Loucy (cell line): Measurements from ENCODE around the gene ADAMTS16.

Experiments used
- H2AFZ ChIP-seq: fragments of 200-600 bp; sonication (generic); 2 replicates; pipeline ENCODE4 v1.6.0; 2016; ENCODE audit warnings: antibody characterized with exemption, mild to moderate bottlenecking, low read length, moderate library complexity
- H3F3A ChIP-seq: fragments of 200-600 bp; 2 replicates; pipeline ENCODE4 v1.6.0; 2016; ENCODE audit warnings: antibody characterized with exemption, low read depth, mild to moderate bottlenecking
- H3K27me3 ChIP-seq: fragments of 200-600 bp; sonication (generic); 2 replicates; pipeline ENCODE4 v1.6.1; 2014; ENCODE audit warnings: low read length, mild to moderate bottlenecking; ENCODE audit not compliant: insufficient read depth, poor library complexity, severe bottlenecking
- H3K36me3 ChIP-seq: fragments of 200-600 bp; sonication (generic); 2 replicates; pipeline ENCODE4 v1.6.1; 2016; ENCODE audit warnings: low read length; ENCODE audit not compliant: insufficient read depth
- H3K4me1 ChIP-seq: fragments of 200-600 bp; sonication (generic); 2 replicates; pipeline ENCODE4 v1.5.1; 2014; ENCODE audit warnings: low read length, mild to moderate bottlenecking; ENCODE audit not compliant: insufficient read depth, poor library complexity, severe bottlenecking
- H3K4me2 ChIP-seq: fragments of 200-600 bp; sonication (generic); 2 replicates; pipeline ENCODE4 v1.6.0; 2014; ENCODE audit warnings: antibody characterized with exemption, low read length, low read depth, mild to moderate bottlenecking; ENCODE audit not compliant: poor library complexity, severe bottlenecking
- H3K4me3 ChIP-seq: fragments of 200-600 bp; sonication (generic); 2 replicates; pipeline ENCODE4 v1.5.1; 2014; ENCODE audit warnings: low read length, mild to moderate bottlenecking, mixed read lengths; ENCODE audit not compliant: poor library complexity, severe bottlenecking
- H3K79me2 ChIP-seq: fragments of 200-600 bp; sonication (generic); 2 replicates; pipeline ENCODE4 v1.6.1; 2014; ENCODE audit warnings: low read length; ENCODE audit not compliant: insufficient read depth
- H3K9ac ChIP-seq: fragments of 200-600 bp; sonication (generic); 2 replicates; pipeline ENCODE4 v1.6.0; 2014; ENCODE audit warnings: mild to moderate bottlenecking, low read depth, low read length, moderate library complexity; ENCODE audit not compliant: poor library complexity, severe bottlenecking
- H3K9me2 ChIP-seq: fragments of 200-600 bp; sonication (generic); replicated peaks from 2 replicates; pipeline ENCODE4 v1.6.1; 2016; ENCODE audit warnings: low read depth, low read length, mixed read lengths
- H3K9me3 ChIP-seq: fragments of 200-600 bp; sonication (generic); 2 replicates; pipeline ENCODE4 v1.6.1; 2014; ENCODE audit warnings: mild to moderate bottlenecking, antibody characterized with exemption, low read length, low read depth; ENCODE audit not compliant: insufficient read depth
- H4K20me1 ChIP-seq: fragments of 200-600 bp; sonication (generic); 2 replicates; pipeline ENCODE4 v1.6.0; 2014; ENCODE audit warnings: antibody characterized with exemption, low read length, mild to moderate bottlenecking; ENCODE audit not compliant: insufficient read depth, poor library complexity, severe bottlenecking
- CTCF ChIP-seq: fragments of 200-600 bp; sonication (generic); conservative IDR thresholded peaks from 2 replicates; pipeline ENCODE4 v1.5.1; 2014; ENCODE audit warnings: mild to moderate bottlenecking, antibody characterized with exemption, low read length
- EZH2phosphoT487 ChIP-seq: fragments of 200-600 bp; IDR thresholded peaks from 2 replicates; pipeline ENCODE4 v1.6.1; 2018; ENCODE audit warnings: antibody characterized with exemption, mild to moderate bottlenecking, moderate library complexity, borderline replicate concordance

ADAMTS16 gene

GRCh38 chr5:5270161-5270560 lies 130.0 kb downstream of the ADAMTS16 start:
- TF ChIP-seq EZH2phosphoT487 (no peak), CTCF (no peak)
- no peaks in the 10 kb centered on the region for H3K9me2 ChIP-seq
- no peaks in the 10 kb centered on the region for H4K20me1 ChIP-seq
- H3K36me3 ChIP-seq, result no peaks in the 10 kb centered on the region
- no peaks in the 10 kb centered on the region for H3K79me2 ChIP-seq
- no peak overlapping the region for H3K4me3 ChIP-seq
- no peak overlapping the region for H3K9ac ChIP-seq
- H3K9me3 ChIP-seq, result peaks cover 9% of the 10 kb centered on the region; the same call in 1 of the 2 replicates
- H3K27me3 ChIP-seq, result no peaks in the 10 kb centered on the region
- no peak overlapping the region for H3K4me2 ChIP-seq
- H3K4me1 ChIP-seq, result no peaks in the 10 kb centered on the region
- no peak overlapping the region for H2AFZ ChIP-seq
- no peaks in the 10 kb centered on the region for H3F3A ChIP-seq

- H3K9me3 ChIP-seq, result peaks cover 9% of the 10 kb centered on the region; the same call in 1 of the 2 replicates
- no peak overlapping the region for H3K9ac ChIP-seq
- no peaks in the 10 kb centered on the region for H3K79me2 ChIP-seq
- no peaks in the 10 kb centered on the region for H3K36me3 ChIP-seq
- no peaks in the 10 kb centered on the region for H3K27me3 ChIP-seq
- no peak overlapping the region for H2AFZ ChIP-seq
- no peaks in the 10 kb centered on the region for H3F3A ChIP-seq
- H3K4me1 ChIP-seq, result no peaks in the 10 kb centered on the region
- H3K9me2 ChIP-seq, result no peaks in the 10 kb centered on the region
- no peaks in the 10 kb centered on the region for H4K20me1 ChIP-seq
- no peak overlapping the region for H3K4me3 ChIP-seq
- no peak for TF ChIP-seq EZH2phosphoT487
- TF ChIP-seq CTCF, result no peak
- H3K4me2 ChIP-seq, result no peak overlapping the region
These were observed 131.0 kb downstream of the ADAMTS16 start for GRCh38 chr5:5270958-5271785.

- H4K20me1 ChIP-seq, result no peaks in the 10 kb centered on the region
- H3K27me3 ChIP-seq, result no peaks in the 10 kb centered on the region
- H3K36me3 ChIP-seq, result no peaks in the 10 kb centered on the region
- no peaks in the 10 kb centered on the region for H3F3A ChIP-seq
- H3K9me3 ChIP-seq, result peaks cover 9% of the 10 kb centered on the region; the same call in 1 of the 2 replicates
- no peak overlapping the region for H3K4me2 ChIP-seq
- H3K4me3 ChIP-seq, result no peak overlapping the region
- H3K9me2 ChIP-seq, result no peaks in the 10 kb centered on the region
- no peaks in the 10 kb centered on the region for H3K4me1 ChIP-seq
- no peak overlapping the region for H2AFZ ChIP-seq
- H3K79me2 ChIP-seq, result no peaks in the 10 kb centered on the region
- no peak for TF ChIP-seq EZH2phosphoT487
- TF ChIP-seq CTCF, result no peak
- no peak overlapping the region for H3K9ac ChIP-seq
These were observed 131.7 kb downstream of the ADAMTS16 start for GRCh38 chr5:5271786-5272321.
